ENCODE results near the gene KIAA1549. TPM values are rescaled to one million over a fixed set of nuclear protein-coding genes. Genes with fewer than 3 reads are reported as not detected.

Gene KIAA1549
- total and polyA plus RNA-seq, 4 donors, result 0.83 to 5.8 (median 3.6) TPM

DNA sequence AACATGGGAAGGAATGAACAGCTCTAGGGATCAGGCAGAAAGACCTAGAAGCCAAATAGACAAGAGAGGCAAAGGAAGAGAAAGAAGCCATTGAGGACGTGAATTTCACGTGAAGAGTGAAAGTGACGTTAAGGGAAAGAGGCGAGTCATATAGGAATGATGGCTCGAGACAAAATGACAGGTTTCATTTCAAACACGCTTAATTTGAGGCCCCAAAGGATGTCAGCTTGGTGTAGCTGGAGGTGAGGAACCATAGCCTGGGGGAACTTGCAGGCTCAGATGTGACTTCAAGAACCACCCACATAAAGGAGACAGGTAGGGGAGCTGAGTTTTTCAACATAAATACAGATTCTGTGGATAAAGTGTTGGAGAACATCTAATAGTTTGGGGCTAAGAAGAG, 98.9 kb downstream of the KIAA1549 start:
- Histone ChIP-seq H3K4me1 (ENCODE audit: control insufficient read depth in 5 of 5, insufficient read depth in 5 of 5, low read length in 5 of 5) (no peaks in the 10 kb centered on the region), H3K4me3 (no peak overlapping the region), H3K27ac (ENCODE audit: low read depth in 1 of 2, low read length in 1 of 2) (no peak overlapping the region), H3K36me3 (ENCODE audit: control insufficient read depth in 4 of 4, insufficient read depth in 4 of 4, low read length in 4 of 4) (peaks cover 0 to 4% (median 2%) of the 10 kb centered on the region in 4 donors), H3K27me3 (ENCODE audit: control insufficient read depth in 3 of 3, insufficient read depth in 3 of 3, low read length in 2 of 3) (no peaks in the 10 kb centered on the region), H3K9me3 (ENCODE audit: control insufficient read depth in 4 of 4, insufficient read depth in 3 of 4, low read length in 3 of 4) (no peaks in the 10 kb centered on the region), H3K9ac (ENCODE audit: insufficient read depth in 1 of 2, low read length in 2 of 2) (no peak overlapping the region)
- ATAC-seq (ENCODE audit: insufficient read depth, low FRiP score) (no peak), DNase-seq (no peak)
- 92 to 93% methylated on average over 6 of the region's 6 CpGs for WGBS, 2 donors
- TF ChIP-seq, protein P1, sequence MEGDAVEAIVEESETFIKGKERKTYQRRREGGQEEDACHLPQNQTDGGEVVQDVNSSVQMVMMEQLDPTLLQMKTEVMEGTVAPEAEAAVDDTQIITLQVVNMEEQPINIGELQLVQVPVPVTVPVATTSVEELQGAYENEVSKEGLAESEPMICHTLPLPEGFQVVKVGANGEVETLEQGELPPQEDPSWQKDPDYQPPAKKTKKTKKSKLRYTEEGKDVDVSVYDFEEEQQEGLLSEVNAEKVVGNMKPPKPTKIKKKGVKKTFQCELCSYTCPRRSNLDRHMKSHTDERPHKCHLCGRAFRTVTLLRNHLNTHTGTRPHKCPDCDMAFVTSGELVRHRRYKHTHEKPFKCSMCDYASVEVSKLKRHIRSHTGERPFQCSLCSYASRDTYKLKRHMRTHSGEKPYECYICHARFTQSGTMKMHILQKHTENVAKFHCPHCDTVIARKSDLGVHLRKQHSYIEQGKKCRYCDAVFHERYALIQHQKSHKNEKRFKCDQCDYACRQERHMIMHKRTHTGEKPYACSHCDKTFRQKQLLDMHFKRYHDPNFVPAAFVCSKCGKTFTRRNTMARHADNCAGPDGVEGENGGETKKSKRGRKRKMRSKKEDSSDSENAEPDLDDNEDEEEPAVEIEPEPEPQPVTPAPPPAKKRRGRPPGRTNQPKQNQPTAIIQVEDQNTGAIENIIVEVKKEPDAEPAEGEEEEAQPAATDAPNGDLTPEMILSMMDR (IDR thresholded peaks at IDR 0.05; ENCODE audit: control extremely low read depth, extremely low read depth), result no peak

DNA sequence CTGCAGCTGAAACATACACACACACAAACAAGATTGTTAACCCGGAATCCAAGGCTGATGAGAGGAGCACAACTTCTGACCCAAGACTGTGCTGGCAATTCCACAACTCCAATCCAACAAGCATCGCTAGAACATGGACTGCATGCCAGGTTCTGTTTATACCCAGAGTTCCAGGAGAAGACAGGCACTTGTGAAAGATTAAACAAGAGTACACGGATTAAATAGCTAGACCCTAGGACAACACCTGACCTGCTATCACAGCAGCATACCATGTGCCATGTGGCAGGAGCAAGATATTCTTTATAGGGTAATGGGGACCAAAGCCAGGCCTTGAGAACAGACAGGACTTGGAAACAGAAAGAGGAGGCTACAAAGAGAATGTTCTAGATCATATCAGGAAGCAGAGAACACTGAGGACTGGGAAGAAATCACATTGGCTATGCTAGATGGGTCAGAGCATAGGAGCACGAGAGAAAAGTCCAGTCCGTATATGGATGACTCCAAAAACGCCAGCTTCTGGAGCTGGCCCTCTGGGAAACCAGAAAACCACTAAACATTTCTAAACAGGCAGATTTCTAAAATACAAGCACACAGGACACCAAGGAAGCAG, 99.5 kb downstream of the KIAA1549 start:
- Histone ChIP-seq H3K27me3 (ENCODE audit: control insufficient read depth in 3 of 3, insufficient read depth in 3 of 3, low read length in 2 of 3) (no peaks in the 10 kb centered on the region), H3K27ac (ENCODE audit: low read depth in 1 of 2, low read length in 1 of 2) (no peak overlapping the region), H3K9ac (ENCODE audit: insufficient read depth in 1 of 2, low read length in 2 of 2) (no peak overlapping the region), H3K4me1 (ENCODE audit: control insufficient read depth in 5 of 5, insufficient read depth in 5 of 5, low read length in 5 of 5) (no peaks in the 10 kb centered on the region), H3K9me3 (ENCODE audit: control insufficient read depth in 4 of 4, insufficient read depth in 3 of 4, low read length in 3 of 4) (no peaks in the 10 kb centered on the region), H3K36me3 (ENCODE audit: control insufficient read depth in 4 of 4, insufficient read depth in 4 of 4, low read length in 4 of 4) (peaks cover 0 to 4% (median 2%) of the 10 kb centered on the region in 4 donors), H3K4me3 (no peak overlapping the region)
- TF ChIP-seq, protein P1 (IDR thresholded peaks at IDR 0.05; ENCODE audit: control extremely low read depth, extremely low read depth), result no peak
- ATAC-seq (ENCODE audit: insufficient read depth, low FRiP score) (no peak), DNase-seq (no peak)
- 70 to 75% methylated on average over 6 of the region's 6 CpGs for WGBS, 2 donors

- H3K27me3 ChIP-seq (ENCODE audit: control insufficient read depth in 3 of 3, insufficient read depth in 3 of 3, low read length in 2 of 3), result no peaks in the 10 kb centered on the region
- no peak for DNase-seq
- H3K27ac ChIP-seq (ENCODE audit: low read depth in 1 of 2, low read length in 1 of 2), result no peak overlapping the region
- no peak overlapping the region for H3K4me3 ChIP-seq
- 76 to 89% methylated on average over 13 of the region's 13 CpGs for WGBS, 2 donors
- no peak overlapping the region for H3K9ac ChIP-seq (ENCODE audit: insufficient read depth in 1 of 2, low read length in 2 of 2)
- peaks cover 0 to 4% (median 2%) of the 10 kb centered on the region in 4 donors for H3K36me3 ChIP-seq (ENCODE audit: control insufficient read depth in 4 of 4, insufficient read depth in 4 of 4, low read length in 4 of 4)
- TF ChIP-seq, protein P1 (IDR thresholded peaks at IDR 0.05; ENCODE audit: control extremely low read depth, extremely low read depth), result no peak
- no peak for ATAC-seq (ENCODE audit: insufficient read depth, low FRiP score)
- no peaks in the 10 kb centered on the region for H3K4me1 ChIP-seq (ENCODE audit: control insufficient read depth in 5 of 5, insufficient read depth in 5 of 5, low read length in 5 of 5)
- H3K9me3 ChIP-seq (ENCODE audit: control insufficient read depth in 4 of 4, insufficient read depth in 3 of 4, low read length in 3 of 4), result no peaks in the 10 kb centered on the region
Observed at GRCh38 chr7:138880881-138881578, 100.2 kb downstream of the KIAA1549 start.
